HG03095 (cell line): Measurements from ENCODE around the gene ARHGAP26.
A peak's percentile ranks its signal among the peaks of the same experiment; 100 is the strongest.

Experiments
- ATAC-seq: cut with Tn5 transposase; IDR thresholded peaks from one replicate; pipeline ENCODE4 v1.9.1; 2021; ENCODE audit warnings: moderate library complexity; ENCODE audit not compliant: unreplicated experiment

Gene ARHGAP26

DNA sequence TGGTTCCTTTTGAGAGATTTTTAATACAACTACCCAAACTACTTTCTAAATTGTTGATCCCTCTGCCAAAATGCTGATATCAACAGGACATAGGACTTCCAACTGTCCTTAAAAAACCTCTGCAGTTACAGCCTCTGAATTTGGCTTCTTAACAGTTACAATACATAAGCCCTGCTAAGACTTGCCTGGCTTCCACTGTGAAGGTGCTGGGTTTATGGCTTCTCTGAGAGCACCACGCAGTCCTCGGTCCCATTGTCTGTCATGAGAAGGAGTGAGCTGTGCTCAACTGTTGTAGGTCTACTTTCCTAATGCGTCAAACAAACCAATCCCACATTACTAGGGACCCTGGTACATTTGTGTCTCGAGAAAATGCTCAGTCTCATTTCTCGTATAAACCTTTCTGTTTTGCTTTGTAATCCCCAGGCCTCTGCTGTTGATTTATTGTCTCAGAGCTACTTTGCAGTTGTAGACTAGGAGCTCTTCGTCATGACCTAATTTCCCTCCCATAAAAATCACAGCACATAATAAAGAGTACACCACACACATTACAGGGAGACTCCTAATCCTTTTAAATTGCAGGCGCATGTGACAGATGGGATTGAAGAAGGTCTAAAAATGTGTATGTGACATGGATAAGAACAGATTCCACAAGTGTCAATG, 358.4 kb downstream of the ARHGAP26 start:
- ATAC-seq, result no peak

DNA sequence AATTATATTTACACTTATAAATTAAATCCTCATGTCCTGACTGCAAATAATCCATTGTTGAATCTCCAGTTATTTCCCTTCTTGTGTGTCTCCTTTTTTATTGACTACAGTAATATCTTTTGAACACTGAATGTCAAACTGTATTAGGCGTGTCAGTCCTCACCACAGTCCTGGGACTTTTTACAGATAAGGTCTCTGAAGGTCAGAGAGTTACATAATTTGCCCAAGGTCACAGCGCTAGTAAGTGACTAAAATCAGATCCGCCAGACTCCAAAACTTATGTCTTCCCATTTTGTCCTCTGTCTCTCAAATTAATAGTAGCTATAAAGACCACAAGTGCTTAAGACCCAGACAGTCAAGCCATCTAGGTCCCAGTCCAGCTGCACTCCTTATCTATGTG, 359.0 kb downstream of the ARHGAP26 start:
- ATAC-seq, result no peak

DNA sequence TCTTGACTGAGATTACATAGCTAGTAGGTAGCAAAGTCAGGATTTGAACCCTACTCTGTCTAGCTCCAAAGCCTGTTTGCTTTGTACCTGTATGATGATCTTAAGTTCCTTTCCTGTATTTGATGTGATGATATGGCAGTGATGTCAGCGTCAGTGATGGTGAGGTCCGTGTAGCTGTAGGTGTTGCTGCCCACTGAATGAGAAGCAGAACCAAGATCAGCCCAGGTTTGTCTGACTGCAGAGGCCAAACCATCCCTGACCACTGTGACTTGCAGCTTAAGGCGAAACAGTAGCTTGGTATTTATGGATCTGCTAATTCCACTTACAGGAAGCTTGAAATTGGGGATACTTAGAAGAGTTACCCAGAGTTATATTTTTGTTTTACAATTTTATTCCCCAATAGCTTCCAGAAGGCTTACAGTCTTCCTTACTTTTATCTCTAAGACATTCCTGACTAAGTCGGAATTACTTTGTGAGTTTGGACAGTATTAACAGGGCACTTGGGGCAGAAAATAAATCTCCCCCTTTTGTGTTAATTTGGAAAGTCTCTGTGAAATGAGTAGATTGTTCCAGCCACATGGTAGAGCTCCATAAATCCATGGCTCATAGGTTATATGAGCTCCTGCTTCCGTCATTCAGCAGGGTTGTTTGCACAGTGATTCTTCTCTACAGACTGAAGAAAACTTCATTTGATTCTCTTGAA, 359.9 kb downstream of the ARHGAP26 start:
- no peak for ATAC-seq

DNA sequence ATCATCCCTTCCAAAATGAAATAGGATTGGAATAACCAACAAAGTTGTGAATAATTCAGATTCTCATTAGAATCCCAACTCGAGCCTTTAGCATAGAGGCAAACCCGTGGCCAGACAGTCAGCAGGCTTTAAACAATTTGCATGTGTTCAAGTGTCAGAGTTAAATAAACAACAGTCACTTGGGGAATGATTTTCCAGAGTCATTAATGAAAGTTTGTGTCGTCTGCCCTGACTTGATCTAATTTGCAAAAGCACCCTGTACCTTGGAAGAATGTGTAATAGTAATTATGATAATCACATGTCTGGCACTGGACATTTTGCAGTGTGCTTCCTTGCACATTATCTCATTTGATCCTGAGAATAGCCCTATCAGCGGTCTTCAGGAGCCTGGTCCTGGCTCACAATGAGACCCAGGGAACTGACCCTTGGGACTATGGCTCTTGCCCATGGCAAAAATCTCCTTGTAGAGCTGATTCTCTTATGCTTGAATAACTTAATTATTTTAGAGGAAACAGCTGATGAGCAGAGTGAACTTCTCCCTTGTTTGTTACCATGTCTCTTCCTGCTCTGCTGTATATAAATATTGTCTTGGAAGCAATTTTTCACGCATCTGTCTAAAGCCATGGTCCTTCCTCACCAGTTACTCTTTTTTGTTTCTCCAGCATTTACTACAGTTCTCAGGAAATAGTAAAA, 360.6 kb downstream of the ARHGAP26 start:
- ATAC-seq, result no peak

DNA sequence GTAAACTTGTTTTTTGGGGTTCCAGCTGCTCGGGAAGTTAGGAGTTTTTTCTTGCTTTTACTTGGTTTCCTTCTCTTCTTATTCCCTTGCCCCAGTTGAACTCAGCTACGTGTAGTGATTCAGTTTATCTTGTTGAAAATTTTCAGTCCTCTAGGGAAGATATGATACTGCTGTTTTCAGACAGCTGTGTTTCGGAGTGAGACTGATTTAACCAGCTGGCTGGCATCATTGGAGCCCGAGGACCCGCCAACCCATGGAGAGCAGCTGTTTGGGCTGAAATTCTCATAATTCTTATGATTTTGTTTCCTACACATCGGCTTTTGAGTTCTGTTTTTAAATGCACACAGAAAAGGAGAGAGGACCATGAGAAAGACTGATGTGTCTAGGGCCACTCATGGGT, 361.8 kb downstream of the ARHGAP26 start:
- no peak for ATAC-seq

DNA sequence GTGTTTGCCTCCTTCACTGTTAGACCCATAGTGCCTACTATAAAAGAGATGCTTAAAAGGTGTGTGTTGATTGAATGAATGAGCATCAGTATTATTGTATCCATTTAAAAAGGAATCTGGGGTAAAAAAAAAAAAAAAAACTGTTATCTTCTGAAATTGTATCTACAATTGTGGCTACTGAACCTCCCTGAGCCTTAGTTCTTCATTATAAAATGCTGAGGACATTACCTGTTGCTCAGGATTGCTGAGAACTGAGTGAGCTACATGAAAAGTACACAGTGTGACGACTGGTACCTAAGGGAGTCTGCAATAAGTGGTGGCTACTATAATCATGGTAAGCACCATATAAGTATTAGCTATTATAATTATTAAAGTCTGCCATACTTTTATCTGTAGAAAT, 362.6 kb downstream of the ARHGAP26 start:
- no peak for ATAC-seq

DNA sequence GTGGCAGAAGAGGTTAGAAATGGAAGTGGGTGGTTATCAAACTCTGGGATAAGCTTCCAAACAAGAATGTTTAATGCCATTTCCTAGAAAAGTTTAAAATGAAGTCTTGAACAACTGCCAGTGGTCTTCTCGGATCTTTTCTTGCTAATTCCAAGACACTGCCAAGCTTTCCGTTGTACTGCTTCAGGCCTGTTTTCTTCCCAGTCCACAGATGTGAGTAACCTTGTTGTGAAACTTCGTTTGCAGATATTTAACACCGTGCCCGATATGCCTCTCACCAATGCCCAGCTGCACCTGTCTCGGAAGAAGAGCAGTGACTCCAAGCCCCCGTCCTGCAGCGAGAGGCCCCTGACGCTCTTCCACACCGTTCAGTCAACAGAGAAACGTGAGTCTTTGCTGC, 363.5 kb downstream of the ARHGAP26 start:
- no peak for ATAC-seq

DNA sequence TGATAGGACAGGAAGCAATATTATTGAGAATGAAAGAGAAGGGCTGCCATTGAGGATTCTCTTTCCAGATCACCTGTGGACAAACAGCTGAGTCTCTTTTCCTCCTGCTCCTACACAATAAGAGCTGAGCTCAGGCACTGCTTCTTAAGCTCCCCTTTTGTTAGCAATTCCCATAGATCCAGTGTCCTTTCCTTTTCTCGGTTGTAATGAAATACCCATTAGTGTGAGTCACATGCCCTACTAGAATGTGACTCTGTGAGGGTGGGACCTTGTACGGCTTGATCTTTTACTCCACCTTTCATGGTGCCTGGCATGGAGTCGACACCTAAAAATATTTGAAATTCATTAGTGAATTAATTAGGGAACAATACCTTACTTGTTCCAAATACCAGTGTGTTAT, 364.1 kb downstream of the ARHGAP26 start:
- no peak for ATAC-seq

DNA sequence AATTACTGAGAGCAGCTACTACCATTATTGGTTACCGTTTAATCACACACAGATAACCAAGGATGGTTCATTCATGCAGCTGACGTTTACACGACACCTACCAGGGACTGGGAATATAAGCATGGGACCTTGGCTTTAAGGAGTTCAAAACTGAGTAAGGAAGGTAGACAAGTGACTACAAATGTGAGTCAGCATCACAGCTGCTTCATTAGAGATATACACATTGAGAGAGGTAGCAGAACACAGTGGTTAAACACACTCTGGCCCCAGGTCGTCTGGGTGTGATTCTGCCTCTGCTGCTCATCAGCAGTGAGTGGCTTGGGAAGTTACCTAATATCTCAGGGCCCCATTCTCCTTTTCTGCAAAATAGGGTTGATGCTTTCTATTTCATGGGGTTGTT, 364.7 kb downstream of the ARHGAP26 start:
- ATAC-seq, result peak; percentile 72

DNA sequence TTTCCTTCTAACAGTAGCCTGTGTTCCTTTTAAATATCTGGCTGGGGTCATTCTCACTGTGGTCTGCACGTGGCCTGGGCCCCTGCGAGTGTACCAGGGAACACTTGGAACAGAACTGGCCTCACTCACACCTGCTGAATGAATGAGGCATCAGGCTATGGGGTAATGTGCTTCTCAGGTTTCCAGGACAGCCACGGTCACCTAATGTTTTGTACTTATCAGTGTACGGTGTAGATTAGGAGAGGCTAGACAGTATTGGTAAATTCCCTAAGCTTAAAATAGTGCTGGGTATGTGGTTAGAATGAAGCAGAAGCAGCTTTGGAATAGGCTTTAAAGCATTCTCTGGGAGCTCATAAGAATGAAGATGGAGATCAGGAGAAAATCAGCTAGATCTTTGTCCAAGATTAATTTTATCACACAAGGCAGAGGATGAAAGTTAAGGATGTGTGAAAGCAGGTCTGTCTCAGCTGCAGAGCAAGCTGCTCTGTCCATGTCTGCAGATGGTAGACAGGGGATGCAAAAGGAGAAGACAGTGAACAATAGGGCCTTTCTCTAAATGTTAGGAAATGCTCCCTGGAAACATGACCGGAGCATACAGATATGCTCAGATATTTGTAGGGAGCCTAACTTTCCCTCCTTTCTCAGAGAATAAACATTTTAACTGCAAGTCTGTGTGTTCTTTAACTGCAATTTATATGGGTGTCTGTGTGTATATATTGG, 365.8 kb downstream of the ARHGAP26 start:
- no peak for ATAC-seq

DNA sequence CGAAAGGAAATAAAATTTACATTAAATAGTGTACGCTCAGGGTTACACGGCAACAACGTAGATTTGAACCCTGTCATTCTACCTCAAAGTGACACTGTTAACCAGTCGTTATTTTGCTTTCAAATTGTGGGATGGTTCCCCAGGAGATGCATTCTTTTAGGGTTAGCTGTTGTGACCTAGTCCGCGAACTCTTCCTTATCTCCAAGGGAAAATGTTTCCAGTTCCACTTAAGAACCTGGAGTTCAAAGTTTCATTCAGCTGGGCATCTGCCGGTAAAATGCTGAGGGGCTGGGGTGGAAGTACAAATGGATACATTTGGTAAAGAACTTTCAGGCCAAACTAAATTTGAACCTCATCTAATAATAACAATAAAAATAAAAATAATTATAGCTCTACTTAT, 368.7 kb downstream of the ARHGAP26 start:
- no peak for ATAC-seq

DNA sequence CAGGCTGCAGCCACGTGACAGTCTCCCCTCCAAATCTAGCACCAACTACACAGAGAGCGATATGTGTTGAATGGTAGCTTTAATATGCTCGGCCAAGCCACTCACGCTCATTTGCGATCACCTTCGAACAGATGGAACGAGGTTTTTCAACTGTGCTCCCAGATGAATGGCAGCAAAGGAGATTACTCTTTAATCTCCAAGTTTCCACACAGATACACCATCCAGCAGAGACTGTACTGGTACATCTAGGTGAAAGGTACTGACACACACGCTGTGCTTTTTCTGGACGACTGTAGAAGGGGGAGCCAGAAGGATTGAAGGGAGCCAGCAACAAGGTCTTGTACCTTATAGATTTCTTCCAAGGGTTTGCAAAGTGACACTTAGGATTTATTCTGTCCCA, 369.4 kb downstream of the ARHGAP26 start:
- ATAC-seq, result no peak

DNA sequence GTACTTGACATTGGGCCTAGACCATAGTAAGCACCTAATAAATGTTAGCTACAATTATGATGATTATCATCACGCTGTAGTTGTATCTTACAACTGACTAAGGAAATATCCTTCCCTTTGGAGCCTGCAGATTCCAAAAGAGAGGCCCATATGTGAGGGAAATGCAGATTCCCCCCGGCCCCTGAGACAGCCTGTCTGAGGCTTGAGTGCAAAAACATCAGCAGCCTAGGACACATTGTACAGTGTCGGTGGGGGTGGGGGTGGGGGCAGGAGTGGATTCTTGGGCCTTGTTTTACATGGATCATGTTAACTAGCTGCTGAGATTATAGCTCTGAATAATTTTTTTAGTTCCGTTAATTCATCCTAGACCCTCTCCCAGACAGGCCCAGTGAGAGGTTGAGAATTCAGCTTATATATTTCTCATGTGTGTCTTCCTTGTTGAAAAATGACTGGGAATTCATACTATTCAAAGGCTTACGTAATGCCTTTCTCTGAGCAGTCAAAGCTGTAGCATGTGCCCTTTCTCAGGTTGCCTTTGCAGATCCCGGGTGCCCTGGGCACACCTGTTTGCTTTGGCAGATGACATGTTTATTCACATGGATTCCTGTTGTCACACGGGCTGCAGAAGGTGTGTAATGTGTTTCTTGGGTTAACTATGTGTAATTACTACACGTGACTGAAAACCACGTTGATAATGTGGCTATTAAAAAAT, 370.5 kb downstream of the ARHGAP26 start:
- ATAC-seq, result no peak

DNA sequence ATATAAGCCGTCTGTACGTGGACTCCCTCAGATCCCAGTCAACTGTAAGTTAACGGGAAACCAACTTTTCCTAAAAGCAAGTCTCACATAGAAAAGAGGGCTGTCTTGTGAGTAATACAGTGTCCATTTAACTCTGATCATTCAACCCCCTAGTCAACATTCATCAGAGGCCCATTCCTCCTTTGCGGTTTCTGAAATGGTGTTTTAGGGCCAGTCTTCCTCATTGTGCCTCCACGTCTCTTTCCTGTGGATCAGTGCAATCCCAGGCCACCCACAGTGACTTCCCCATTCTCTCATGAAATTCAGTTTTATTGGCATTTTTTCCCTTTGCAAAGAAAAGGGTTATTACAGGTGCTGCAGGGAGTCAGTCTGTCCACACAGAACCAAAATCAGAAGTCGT, 371.5 kb downstream of the ARHGAP26 start:
- no peak for ATAC-seq

DNA sequence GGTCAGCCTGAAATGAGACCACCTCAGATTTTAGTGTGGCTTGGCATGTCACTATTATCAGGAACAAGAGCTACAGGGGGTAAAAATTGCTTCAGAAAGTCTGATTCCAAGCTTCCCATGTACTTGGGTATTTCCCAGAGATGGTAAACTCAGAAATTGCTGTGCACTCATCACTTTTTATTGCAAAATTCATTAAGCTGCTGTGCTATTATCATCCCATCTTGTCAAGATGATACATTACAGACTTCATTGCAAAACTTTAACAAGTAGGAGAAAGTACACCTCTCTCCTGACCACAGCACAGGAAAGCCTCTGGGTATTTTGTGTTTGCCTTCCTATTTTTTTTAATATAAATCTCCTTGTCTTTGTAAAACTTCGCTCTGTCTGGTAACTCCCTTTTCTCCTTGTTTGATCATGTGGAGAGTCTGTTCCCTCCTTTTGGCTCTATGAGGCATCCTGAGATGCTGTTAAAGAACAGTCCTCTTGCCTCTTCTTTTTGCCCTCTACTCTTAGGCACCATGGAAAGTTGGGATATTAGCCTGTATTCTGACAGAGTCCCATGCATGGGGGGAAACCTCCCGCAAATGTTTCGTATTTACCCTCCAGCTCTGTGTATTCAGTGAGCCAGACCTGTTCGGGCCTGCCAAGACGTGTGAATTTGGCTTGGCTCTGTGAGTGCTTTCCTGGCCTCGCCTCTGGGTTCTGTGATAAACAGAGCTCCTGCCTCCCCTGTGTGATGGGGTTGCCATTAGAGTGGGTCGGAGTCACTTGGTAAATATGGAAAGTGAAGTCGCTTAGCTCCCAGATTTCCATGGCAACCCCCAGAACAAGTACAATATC, 372.6 kb downstream of the ARHGAP26 start:
- no peak for ATAC-seq

DNA sequence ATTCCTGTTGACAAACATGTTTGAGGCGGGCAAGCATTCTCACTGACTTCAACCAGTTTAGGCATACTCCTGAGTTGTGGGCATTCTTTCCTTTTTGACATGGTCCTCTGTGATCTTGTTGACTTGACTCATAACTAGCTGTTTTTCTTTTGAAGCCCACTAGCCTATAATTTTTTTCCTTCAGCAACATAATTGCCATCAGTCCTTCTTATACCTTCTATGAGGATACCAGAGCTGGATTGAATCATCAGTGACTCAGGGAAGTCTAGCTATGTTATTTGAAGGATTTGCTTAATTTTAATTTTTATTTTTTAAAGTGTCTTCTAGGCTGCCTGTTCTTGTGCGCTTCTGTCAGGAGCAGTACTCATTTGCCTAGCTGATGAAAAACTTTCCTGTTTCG, 373.8 kb downstream of the ARHGAP26 start:
- no peak for ATAC-seq

DNA sequence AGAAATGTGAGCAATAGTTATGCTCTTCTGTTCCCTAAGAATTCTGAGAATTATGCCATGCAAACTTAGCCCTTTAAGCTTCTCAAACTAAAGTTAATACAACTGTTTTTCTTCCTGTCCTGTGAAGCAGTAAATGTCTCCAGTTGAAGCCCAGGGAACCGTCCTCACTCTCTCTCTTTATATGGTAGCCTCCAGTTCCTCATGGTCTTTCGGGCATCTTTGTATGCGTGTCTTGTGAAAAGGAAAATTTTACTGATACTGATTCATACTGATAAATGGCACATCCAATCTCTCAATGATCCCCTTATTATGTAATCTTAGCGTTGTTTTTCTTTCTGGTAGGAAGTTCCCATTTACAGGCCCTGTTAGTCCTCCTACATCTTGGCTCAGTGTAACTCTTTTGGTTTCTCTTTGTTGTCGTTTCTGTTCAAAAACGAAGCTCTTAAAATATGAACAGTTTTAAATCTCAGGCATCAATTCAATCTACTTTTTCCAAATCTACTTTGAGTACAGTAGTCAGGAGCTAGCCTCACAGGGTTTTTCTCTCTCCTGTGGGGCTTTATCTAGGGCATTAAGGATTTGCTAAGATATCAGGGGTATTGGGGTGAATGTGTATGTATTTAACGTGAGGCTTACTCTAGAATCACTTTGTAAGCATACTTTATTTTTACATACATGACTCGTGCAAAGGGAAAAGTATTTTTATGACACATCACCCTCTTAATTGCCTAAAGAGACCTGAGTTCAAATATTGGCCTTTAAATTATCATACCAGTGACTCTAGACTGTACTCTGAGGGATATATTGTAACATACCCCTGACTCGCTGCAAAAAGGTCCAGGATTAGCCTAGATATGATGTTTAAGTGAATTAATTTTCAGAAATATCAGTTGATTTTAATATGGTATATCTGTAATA, 375.3 kb downstream of the ARHGAP26 start:
- ATAC-seq, result no peak

DNA sequence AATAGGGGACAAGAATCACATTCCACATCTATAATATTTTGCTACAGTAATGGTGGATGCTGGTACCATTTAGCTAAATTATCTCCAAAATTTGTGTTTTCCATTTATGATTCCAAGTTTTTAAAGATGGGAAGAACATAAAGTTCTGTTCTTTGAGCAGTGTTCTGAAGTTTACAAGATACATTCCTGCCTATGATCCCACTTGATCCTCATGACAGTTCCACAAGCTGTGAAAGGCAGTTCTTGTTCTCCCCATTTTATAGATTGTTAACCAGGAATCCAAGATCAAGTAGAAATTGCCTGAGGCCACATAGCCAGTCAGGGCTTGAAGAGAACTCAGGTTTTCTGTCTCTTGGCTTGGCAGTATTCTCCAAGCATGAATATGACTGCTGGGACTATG, 376.0 kb downstream of the ARHGAP26 start:
- no peak for ATAC-seq

DNA sequence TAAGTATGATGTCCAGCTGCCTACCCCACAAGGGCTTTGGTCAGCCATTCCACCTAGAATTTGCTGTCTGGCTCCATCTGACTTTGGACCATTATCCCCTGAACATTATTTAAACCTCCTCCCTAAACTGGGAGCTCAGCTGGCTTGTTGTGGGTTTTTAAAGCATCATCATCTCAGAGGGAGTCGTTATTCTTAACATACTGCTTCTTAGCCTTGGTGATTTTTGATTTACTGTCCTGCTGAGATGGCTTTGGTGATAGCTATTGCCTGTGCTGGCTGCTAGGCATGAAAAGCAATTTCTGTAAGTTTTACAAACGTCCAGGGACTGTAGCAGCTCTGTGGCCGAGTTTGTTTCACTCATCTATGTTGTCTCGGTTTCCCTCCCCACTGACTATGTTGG, 377.2 kb downstream of the ARHGAP26 start:
- no peak for ATAC-seq
